Measurements from ENCODE around the gene VRK3.
"Not testable (repeated sequence)": the region's sequence is repeated elsewhere in the genome, so short reads cannot be mapped to it uniquely, and the experiment has no call there.

Gene VRK3, protein sequence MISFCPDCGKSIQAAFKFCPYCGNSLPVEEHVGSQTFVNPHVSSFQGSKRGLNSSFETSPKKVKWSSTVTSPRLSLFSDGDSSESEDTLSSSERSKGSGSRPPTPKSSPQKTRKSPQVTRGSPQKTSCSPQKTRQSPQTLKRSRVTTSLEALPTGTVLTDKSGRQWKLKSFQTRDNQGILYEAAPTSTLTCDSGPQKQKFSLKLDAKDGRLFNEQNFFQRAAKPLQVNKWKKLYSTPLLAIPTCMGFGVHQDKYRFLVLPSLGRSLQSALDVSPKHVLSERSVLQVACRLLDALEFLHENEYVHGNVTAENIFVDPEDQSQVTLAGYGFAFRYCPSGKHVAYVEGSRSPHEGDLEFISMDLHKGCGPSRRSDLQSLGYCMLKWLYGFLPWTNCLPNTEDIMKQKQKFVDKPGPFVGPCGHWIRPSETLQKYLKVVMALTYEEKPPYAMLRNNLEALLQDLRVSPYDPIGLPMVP

GRCh38 chr19:50025022-50025793 is at the start of gene VRK3:
TSS of gene VRK3 (minus strand) at chr19:50025372. CDS start at chr19:50016162, 9,210 bp downstream.
- DNase-seq (ENCODE audit: low spot score): peak; percentile 99

- not testable (repeated sequence) for DNase-seq (ENCODE audit: low spot score)
Measured at GRCh38 chr19:50068382-50068781, 43.2 kb upstream of the VRK3 start.

DNA sequence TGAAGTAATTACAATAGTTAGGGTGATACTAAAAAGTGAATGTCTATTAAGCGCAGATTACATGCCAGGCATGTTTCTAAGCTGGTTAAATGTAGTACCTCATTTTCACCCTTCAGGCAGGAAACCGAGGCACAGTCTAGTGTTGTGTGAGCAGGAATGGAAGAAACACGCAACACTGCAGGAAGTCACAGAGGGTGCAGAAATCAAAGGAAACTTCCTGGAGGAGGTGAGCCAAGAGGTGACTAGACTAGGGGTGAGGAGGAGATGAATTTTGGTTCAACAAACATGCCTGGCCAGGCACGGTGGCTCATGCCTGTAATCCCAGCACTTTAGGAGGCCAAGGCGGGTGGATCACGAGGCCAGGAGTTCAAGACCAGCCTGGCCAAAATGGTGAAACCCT is 42.4 kb upstream of the VRK3 start:
- no peak for DNase-seq (ENCODE audit: low spot score)

- DNase-seq (ENCODE audit: low spot score): no peak
Measured at GRCh38 chr19:50065938-50066337, 40.8 kb upstream of the VRK3 start.

- no peak for DNase-seq (ENCODE audit: low spot score)
Measured at GRCh38 chr19:50061650-50062049, 36.5 kb upstream of the VRK3 start.

- no peak for DNase-seq (ENCODE audit: low spot score)
Measured at GRCh38 chr19:50060107-50060506, 34.9 kb upstream of the VRK3 start.

GRCh38 chr19:50059045-50059444 is 33.9 kb upstream of the VRK3 start:
- no peak for DNase-seq (ENCODE audit: low spot score)

- DNase-seq (ENCODE audit: low spot score): no peak
Measured at GRCh38 chr19:50058425-50058824, 33.3 kb upstream of the VRK3 start.

- DNase-seq (ENCODE audit: low spot score): no peak
Measured at GRCh38 chr19:50053119-50053518, 27.9 kb upstream of the VRK3 start.

DNA sequence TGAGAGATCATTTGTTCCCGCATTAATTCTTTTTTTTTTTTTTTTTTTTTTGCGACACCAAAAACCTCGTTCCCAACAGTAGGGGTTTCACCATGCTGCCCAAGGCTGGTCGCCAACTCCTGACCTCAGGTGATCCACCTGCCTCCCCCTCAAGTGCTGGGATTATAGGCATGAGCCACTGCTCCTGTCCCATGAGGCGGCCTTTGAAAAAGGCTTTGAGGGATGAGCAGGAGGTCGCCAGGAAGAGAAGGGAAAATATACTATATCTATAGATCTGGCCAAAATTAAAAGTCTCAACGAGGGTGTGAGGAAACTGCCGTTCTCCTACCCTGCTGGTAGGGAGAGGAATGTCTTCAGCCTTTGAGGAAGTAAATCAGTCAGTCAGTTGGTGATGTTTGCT is 26.8 kb upstream of the VRK3 start:
- DNase-seq (ENCODE audit: low spot score): no peak

- DNase-seq (ENCODE audit: low spot score): not testable (repeated sequence)
Measured at GRCh38 chr19:50051228-50051895, 26.2 kb upstream of the VRK3 start.

DNA sequence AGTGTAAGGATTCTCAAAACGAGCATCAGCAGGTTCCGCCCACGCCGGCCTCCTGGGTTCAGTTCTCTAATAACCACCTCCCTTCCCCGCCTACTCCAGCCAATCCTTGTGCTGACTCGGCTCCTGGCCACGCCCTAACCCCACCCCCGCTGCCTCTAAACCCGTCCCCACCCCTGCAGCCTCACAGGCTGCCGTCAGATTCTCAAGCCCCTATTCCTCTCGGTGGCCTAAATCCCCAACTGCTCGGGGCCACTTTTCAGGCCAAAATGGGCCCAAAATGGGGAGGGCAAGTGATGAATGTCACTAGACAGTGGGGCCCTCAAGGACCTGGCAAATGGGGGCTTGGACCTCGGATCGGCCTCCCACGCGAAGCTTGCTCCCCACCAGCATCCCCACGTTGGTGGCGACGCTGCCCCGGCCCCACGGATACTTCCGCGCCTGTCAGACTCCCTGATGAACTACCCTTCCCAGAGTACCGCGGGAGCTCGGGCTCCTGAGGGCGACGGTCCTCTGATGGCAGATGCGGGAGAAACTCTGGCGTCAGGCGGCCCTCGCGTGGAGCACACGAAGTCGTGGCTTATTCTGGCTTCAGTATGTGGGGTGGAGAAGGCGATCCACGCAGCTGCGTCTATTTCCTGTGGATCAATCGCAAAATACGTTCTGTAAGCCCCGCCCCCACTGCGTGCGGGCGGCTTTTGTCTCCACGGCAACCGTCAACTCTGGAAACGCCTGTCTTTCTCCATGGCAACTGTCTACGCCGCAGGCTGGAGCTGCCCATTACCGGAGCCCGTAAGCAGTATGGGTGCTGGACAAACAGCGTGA is 25.4 kb upstream of the VRK3 start:
- peak; percentile 95 for DNase-seq (ENCODE audit: low spot score)

DNA sequence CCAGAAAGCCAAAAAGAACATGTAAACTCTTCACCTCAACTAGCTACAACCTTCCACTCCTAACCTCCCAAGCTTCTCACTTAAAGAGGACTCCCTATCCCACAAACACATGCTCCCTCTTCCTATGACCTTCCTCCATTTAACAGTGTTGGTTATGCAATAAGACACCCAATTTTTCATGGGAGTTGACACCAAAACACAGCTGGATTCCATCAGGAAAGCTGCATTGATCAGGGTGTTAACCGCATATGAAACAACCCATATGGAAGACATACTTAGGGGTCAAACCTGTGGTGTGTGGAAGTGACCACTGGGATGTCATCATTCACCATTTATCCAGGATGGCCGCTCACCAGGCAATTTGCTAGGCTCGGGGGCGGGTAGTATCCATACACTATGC is 22.5 kb upstream of the VRK3 start:
- no peak for DNase-seq (ENCODE audit: low spot score)

DNA sequence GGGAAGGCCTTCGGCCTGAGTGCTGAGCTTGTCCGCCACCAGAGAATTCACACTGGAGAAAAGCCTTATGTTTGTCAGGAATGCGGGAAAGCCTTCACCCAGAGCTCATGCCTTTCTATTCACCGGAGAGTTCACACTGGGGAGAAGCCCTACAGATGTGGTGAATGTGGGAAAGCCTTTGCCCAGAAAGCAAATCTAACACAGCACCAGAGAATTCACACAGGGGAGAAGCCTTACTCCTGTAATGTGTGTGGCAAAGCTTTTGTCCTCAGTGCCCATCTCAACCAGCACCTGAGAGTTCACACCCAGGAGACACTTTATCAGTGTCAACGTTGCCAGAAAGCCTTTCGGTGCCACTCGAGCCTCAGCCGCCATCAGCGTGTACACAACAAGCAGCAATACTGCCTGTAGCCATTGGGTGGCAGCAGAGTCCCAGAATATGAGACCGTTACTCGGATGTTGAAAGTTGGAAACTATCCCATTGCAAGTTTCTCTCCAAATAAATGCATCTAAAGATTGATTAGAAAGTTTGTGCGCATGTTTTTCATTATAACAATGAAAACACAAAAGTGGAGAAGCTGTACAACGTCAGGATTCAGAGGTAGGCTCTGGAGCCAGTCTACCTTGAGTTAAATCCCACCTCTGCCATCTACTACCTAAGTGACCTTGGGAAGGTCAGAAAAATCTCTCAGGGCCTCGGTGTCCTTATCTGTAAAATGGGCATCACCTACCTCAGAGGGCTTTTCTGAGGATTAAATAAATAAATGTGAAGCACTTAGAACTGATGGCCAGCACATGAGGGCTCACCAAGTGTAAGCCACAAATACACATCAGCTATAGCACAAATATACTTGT is 21.7 kb upstream of the VRK3 start:
- peak; percentile 36 for DNase-seq (ENCODE audit: low spot score)

DNA sequence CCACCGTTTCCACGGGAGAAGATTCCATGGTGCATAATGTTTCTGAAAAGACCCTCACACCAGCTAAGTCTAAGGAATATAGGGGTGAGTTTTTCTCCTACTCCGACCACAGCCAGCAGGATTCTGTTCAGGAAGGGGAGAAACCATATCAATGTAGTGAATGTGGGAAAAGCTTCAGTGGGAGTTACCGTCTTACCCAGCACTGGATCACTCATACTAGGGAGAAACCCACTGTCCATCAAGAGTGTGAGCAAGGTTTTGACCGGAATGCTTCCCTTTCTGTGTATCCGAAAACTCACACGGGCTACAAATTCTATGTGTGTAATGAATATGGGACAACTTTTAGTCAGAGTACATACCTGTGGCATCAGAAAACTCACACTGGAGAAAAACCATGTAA is 19.8 kb upstream of the VRK3 start:
- DNase-seq (ENCODE audit: low spot score): no peak

DNA sequence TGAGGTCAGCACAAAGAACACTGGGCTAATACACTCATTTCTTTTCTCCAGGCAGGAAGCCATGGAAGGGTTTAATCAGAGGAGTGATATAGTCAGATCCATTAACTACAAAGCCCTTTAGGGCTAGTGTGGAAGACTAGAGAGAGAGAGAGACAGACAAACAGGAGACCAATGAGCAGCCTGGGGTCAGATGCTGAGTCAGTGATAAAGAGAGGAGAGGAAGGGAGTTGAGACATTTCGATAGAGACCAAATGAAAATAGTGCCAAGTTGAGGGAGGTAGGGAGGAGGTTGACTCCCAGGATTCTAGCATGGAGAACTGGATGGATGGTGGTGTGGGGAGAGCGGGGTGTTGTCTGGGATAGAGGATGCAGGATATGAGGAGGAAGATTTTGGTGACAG is 18.8 kb upstream of the VRK3 start:
- no peak for DNase-seq (ENCODE audit: low spot score)

DNA sequence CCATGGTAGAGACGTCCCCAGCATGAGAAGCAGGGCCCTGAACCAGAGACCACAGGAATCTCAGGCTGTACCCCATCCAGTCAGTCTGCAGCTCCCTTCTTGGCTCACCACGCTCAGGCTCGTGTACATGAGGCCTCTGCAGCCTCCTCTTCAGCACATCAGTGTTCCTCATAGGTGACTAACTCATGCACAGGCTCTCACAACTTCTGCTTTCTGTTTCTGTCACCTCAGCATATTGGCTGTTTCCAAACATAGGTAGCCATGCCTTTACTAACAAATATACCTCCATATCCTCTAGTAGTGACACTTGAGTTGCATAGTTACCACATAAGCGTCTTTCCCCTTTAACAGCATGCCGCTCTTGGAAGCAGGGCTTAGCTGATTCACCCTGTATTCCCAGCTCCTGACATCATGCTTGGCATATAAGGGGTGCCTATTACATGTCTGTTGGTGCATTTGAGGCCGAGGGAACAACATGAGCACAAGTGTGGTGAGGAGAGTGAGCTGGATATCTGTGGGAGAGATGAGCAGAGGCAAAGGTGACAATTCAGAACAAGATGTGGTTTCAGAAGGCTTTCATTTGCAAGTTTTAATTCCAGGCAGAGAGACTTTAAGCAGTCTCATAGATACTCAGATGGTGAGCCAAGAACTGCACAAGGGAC is 17.3 kb upstream of the VRK3 start:
- DNase-seq (ENCODE audit: low spot score): peak; percentile 30

DNA sequence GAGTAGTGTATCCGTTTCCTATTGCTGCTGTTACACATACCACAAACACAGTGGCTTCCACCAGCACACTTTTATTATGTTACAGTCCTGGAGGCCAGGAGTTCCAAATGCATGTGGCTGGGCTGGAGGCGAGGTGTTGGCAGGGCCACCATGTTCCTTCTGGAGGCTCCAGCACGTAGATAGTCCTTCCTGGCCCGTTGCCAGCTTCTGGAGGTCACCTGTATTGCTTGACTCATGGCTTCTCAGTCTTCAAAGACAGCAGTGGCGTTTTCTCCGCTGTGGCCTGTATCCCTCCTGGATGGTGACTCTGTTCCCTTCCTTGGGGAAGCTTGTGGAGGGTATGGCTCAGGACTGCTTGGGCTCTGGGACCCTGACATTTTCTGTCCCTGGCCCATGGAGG is 15.8 kb upstream of the VRK3 start:
- DNase-seq (ENCODE audit: low spot score): no peak

- no peak for DNase-seq (ENCODE audit: low spot score)
Measured at GRCh38 chr19:50039968-50040367, 14.8 kb upstream of the VRK3 start.

- no peak for DNase-seq (ENCODE audit: low spot score)
Measured at GRCh38 chr19:50036908-50037307, 11.7 kb upstream of the VRK3 start.

All from germinal center (tissue), 1 donor.